ENCODE measurements around the gene TTC34. TPM values are rescaled to one million over a fixed set of nuclear protein-coding genes. Genes with fewer than 3 reads are reported as not detected.

Gene TTC34
- total and polyA plus RNA-seq, 2 of the 4 experiments (the other 2 are of a cell fraction), result under 0.01 to 0.09 TPM

- ATAC-seq (ENCODE audit: low read depth), result no peak
- dilution Hi-C loops (cut with HindIII; ENCODE audit: low sequenced_read_pairs, unreplicated experiment), result no loop called here
Observed at GRCh38 chr1:2833454-2834145, 32.1 kb upstream of the TTC34 start.

More at GRCh38 chr1:2833454-2834145, 32.1 kb upstream of the TTC34 start:
- Histone ChIP-seq H4K91ac (ENCODE audit: insufficient read depth, low read depth, low read length) (no peak overlapping the region), H2AK5ac (ENCODE audit: low read depth, low read length) (no peak overlapping the region), H3K79me1 (ENCODE audit: low read depth in 1 of 2, low read length in 2 of 2) (no peaks in the 10 kb centered on the region), H3K14ac (replicated peaks; ENCODE audit: low read depth, low read length) (no peak overlapping the region), H3K18ac (ENCODE audit: low read depth, low read length) (no peak overlapping the region), H3K4me2 (ENCODE audit: low read depth, low read length) (no peak overlapping the region), H3K4ac (ENCODE audit: low read depth, low read length) (no peak overlapping the region), H3K36me3 (ENCODE audit: control insufficient read depth, insufficient read depth, low read length) (no peaks in the 10 kb centered on the region), H3K27ac (ENCODE audit: insufficient read depth, low read length) (no peak overlapping the region), H2BK20ac (ENCODE audit: low read depth, low read length) (no peak overlapping the region), H4K8ac (ENCODE audit: low read depth in 2 of 2, low read length in 2 of 2) (no peak overlapping the region), H3K9ac (ENCODE audit: low read depth, low read length) (no peak overlapping the region), H2BK120ac (ENCODE audit: low read depth, low read length) (no peak overlapping the region), H3K9me1 (ENCODE audit: insufficient read depth, low read length) (no peaks in the 10 kb centered on the region), H3K23ac (ENCODE audit: low read depth, low read length) (no peak overlapping the region), H4K20me1 (ENCODE audit: insufficient read depth, low read length) (no peaks in the 10 kb centered on the region), H3K9me3 (ENCODE audit: control insufficient read depth, insufficient read depth, low read length) (peaks cover 61% of the 10 kb centered on the region), H3K4me1 (ENCODE audit: control insufficient read depth, insufficient read depth, low read length) (no peaks in the 10 kb centered on the region), H2BK15ac (ENCODE audit: low read depth, low read length) (no peak overlapping the region), H3K4me3 (ENCODE audit: insufficient read depth, low read depth, low read length) (no peak overlapping the region), H2AFZ (replicated peaks; ENCODE audit: low read length, poor library complexity) (no peak overlapping the region), H2AK9ac (replicated peaks; ENCODE audit: low read depth, low read length, poor library complexity) (no peak overlapping the region), H3K56ac (ENCODE audit: extremely low read depth, insufficient read depth, low read length) (no peak overlapping the region), H2BK5ac (ENCODE audit: low read depth, low read length, poor library complexity, severe bottlenecking) (no peak overlapping the region), H3K27me3 (ENCODE audit: control insufficient read depth, insufficient read depth, low read length) (no peaks in the 10 kb centered on the region), H4K5ac (ENCODE audit: low read depth, low read length) (no peak overlapping the region)
- TF ChIP-seq SMC3 (IDR thresholded peaks at IDR 0.05; ENCODE audit: low read depth, low read length) (no peak), POLR2A (IDR thresholded peaks at IDR 0.05; ENCODE audit: low read depth, low read length) (no peak), RFX5 (IDR thresholded peaks at IDR 0.05; ENCODE audit: low read depth, low read length) (no peak), RAD21 (IDR thresholded peaks at IDR 0.05; ENCODE audit: low read length) (no peak), BHLHE40 (IDR thresholded peaks at IDR 0.05; ENCODE audit: low read depth, low read length) (no peak), RCOR1 (IDR thresholded peaks at IDR 0.05; ENCODE audit: insufficient replicate concordance, low read length) (no peak), MXI1 (IDR thresholded peaks at IDR 0.05; ENCODE audit: borderline replicate concordance, low read depth, low read length) (no peak), USF2 (IDR thresholded peaks at IDR 0.05; ENCODE audit: low read depth, low read length) (no peak), ELK1 (IDR thresholded peaks at IDR 0.05; ENCODE audit: borderline replicate concordance, low read depth, low read length) (no peak), MAFK (IDR thresholded peaks at IDR 0.05; ENCODE audit: low read depth, low read length) (no peak), CTCF (conservative IDR thresholded peaks at IDR 0.05; ENCODE audit: low read depth, low read length) (no peak), CEBPB (IDR thresholded peaks at IDR 0.05; ENCODE audit: low read depth, low read length) (no peak), NFE2L2 (IDR thresholded peaks at IDR 0.05; ENCODE audit: low read depth, low read length) (no peak)
- BruUV-seq (replicated peaks), result no TSS peak
- 67% methylated on average over 1 of the region's 20 CpGs; no CpG with 5 or more reads in 1 of the 2 experiments for WGBS, 2 experiments (ENCODE audit: extremely low coverage in 2 of 2, insufficient read length in 1 of 2)
- intact Hi-C loops (cut with micrococcal nuclease) (no loop called here), in situ Hi-C loops (cut with MboI; ENCODE audit: low sequenced_read_pairs) (no loop called here)
- no peak for DNase-seq
- ChIA-PET CTCF (no interaction called here), POLR2A (ENCODE audit: unreplicated experiment) (no interaction called here)
